Measurements from ENCODE around the gene ZNF282.

Gene ZNF282

GRCh38 chr7:149147752-149148653, 47.3 kb upstream of the ZNF282 start (continued):
- peak; percentile 82 for TF ChIP-seq GLIS2 (tag by site-specific recombination; IDR thresholded peaks at IDR 0.05)
- no peak for TF ChIP-seq ZNF366 (tag by site-specific recombination; conservative IDR thresholded peaks at IDR 0.05)
- TF ChIP-seq ZSCAN16 (tag by site-specific recombination; IDR thresholded peaks at IDR 0.05), result no peak
- TF ChIP-seq ZNF169 (tag by site-specific recombination; IDR thresholded peaks at IDR 0.05), result no peak
- TF ChIP-seq PRDM4 (tag by site-specific recombination; IDR thresholded peaks at IDR 0.05), result no peak
- TF ChIP-seq HOXD13 (CRISPR knock-in tag; IDR thresholded peaks at IDR 0.05; ENCODE audit: borderline replicate concordance), result no peak
- TF ChIP-seq ZNF292 (tag by site-specific recombination; IDR thresholded peaks at IDR 0.05; ENCODE audit: borderline replicate concordance, low read depth), result no peak
- TF ChIP-seq ZNF184 (tag by site-specific recombination; IDR thresholded peaks at IDR 0.05), result no peak
- no peak for TF ChIP-seq ZNF513 (tag by site-specific recombination; IDR thresholded peaks at IDR 0.05)
- peak; percentile 80 for TF ChIP-seq YY2 (tag by site-specific recombination; IDR thresholded peaks at IDR 0.05)
- no peak for TF ChIP-seq ZNF548 (tag by site-specific recombination; IDR thresholded peaks at IDR 0.05)
- TF ChIP-seq ZNF639 (tag by site-specific recombination; IDR thresholded peaks at IDR 0.05), result no peak
- no peak for TF ChIP-seq PRDM6 (tag by site-specific recombination; IDR thresholded peaks at IDR 0.05)
- TF ChIP-seq, protein P1, sequence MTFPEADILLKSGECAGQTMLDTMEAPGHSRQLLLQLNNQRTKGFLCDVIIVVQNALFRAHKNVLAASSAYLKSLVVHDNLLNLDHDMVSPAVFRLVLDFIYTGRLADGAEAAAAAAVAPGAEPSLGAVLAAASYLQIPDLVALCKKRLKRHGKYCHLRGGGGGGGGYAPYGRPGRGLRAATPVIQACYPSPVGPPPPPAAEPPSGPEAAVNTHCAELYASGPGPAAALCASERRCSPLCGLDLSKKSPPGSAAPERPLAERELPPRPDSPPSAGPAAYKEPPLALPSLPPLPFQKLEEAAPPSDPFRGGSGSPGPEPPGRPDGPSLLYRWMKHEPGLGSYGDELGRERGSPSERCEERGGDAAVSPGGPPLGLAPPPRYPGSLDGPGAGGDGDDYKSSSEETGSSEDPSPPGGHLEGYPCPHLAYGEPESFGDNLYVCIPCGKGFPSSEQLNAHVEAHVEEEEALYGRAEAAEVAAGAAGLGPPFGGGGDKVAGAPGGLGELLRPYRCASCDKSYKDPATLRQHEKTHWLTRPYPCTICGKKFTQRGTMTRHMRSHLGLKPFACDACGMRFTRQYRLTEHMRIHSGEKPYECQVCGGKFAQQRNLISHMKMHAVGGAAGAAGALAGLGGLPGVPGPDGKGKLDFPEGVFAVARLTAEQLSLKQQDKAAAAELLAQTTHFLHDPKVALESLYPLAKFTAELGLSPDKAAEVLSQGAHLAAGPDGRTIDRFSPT (tag by site-specific recombination; IDR thresholded peaks at IDR 0.05), result peak; percentile 76; the same call in 1 of the 2 replicates
- no peak for TF ChIP-seq ZNF837 (tag by site-specific recombination; IDR thresholded peaks at IDR 0.05)
- TF ChIP-seq ZNF302 (tag by site-specific recombination; IDR thresholded peaks at IDR 0.05; ENCODE audit: low read depth), result no peak
- no peak for TF ChIP-seq IKZF3 (tag by site-specific recombination; IDR thresholded peaks at IDR 0.05)
- no peak for TF ChIP-seq MEIS1 (CRISPR knock-in tag; IDR thresholded peaks at IDR 0.05; ENCODE audit: borderline replicate concordance)
- TF ChIP-seq ZNF324 (tag by site-specific recombination; IDR thresholded peaks at IDR 0.05), result peak; percentile 62; the same call in 1 of the 2 replicates
- TF ChIP-seq ZNF157 (tag by site-specific recombination; IDR thresholded peaks at IDR 0.05), result no peak
- TF ChIP-seq HOXC10 (CRISPR knock-in tag; IDR thresholded peaks at IDR 0.05), result no peak
- no peak for TF ChIP-seq ZNF350 (tag by site-specific recombination; IDR thresholded peaks at IDR 0.05)
- no peak for TF ChIP-seq SP3 (tag by site-specific recombination; IDR thresholded peaks at IDR 0.05)
- TF ChIP-seq PRDM1 (tag by site-specific recombination; IDR thresholded peaks at IDR 0.05), result no peak
- TF ChIP-seq HOXA7 (CRISPR knock-in tag; IDR thresholded peaks at IDR 0.05; ENCODE audit: borderline replicate concordance), result no peak
- TF ChIP-seq YY1 (tag by site-specific recombination; IDR thresholded peaks at IDR 0.05), result peak; percentile 63
- no peak for TF ChIP-seq ZNF529 (tag by site-specific recombination; IDR thresholded peaks at IDR 0.05; ENCODE audit: insufficient replicate concordance)
- no peak for TF ChIP-seq TCF7L2 (IDR thresholded peaks at IDR 0.05; ENCODE audit: borderline replicate concordance, low read depth, low read length)
- no peak for TF ChIP-seq ZNF311 (tag by site-specific recombination; IDR thresholded peaks at IDR 0.05; ENCODE audit: borderline replicate concordance)
- TF ChIP-seq ZNF221 (tag by site-specific recombination; IDR thresholded peaks at IDR 0.05; ENCODE audit: borderline replicate concordance), result no peak

Data from HEK293 (cell line).